T follicular helper cell (primary cell): ENCODE data around the gene CBLB.
A peak's percentile ranks its signal among the peaks of the same experiment; 100 is the strongest.

Experiments used
- DNase-seq: peaks from one replicate; pipeline ENCODE4 v3.0.0-alpha.2; 2020; ENCODE audit warnings: low read depth

Gene CBLB

DNA sequence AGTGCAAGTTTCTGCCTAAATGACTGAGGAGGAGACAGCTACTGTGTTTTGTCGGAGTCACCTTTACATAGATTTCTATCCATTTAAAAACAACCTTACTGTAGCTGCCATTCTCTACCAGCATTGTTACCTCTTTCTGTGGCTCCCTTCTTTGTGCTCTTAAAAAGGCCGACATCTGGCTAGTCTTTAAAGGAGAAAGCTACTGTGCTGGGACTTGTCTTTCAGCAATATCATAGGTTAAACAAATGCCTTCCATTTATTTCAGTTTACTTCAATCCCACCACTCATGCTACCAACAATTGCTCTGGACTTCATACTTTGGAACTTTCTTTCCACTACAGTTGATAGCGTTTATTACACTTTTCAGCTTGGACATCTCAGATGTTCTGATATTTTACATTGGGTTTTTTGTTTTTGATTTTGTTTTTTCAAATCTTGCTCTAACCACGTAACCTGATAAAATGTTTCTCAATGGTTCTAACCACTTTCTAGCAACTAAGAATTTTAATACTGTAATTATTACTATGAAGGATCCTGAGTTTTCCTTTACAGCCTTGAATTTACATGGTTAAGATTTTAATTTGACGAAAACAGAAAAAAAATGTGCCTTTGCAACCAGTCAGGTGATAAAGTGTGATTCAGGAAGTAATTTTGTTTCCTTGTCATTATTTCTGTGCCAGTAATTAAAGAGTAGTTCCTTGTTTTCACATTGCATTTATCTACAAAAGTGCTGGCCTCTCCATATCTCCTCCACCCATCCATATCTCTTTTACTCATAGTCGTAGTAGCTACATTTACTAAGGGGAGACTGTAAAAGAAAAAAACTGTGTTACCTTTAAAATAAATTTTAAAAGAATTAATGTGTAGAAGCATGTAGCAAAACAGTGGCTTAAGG is 1.3 kb upstream of the CBLB start:
- no peak for DNase-seq

DNA sequence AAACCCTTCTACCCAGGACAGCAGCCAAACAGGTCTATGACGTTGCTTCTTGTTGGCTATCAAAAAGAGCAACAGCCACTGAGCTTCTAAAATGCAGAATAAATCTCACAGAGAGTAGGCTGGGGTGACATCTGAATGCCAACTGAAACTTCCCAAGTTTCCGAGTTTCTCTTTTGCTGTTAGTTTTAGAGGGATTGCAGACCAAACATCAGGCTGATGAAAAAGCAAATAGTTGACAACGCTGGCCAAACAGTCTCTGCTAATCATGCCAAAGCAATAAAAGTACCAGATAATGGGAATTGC is 670 bp upstream of the CBLB start:
- DNase-seq, result no peak

DNA sequence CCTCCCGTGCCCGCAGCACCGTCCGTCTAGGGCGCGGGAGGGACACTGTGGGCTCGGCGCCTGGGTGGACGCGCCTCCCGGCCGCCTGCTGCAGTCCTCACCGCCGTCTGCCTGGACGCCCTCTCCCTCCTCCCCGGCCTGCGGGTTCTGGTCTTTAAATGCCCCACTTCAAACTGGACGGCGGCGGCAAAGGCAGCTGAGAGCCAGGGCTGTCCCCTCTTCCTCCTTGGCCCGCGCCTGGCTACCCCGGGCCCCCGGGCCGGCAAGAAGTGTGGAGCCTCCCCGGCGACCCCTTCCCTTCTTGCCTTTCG is 426 bp downstream of the CBLB start:
- DNase-seq, result peak; percentile 9

DNA sequence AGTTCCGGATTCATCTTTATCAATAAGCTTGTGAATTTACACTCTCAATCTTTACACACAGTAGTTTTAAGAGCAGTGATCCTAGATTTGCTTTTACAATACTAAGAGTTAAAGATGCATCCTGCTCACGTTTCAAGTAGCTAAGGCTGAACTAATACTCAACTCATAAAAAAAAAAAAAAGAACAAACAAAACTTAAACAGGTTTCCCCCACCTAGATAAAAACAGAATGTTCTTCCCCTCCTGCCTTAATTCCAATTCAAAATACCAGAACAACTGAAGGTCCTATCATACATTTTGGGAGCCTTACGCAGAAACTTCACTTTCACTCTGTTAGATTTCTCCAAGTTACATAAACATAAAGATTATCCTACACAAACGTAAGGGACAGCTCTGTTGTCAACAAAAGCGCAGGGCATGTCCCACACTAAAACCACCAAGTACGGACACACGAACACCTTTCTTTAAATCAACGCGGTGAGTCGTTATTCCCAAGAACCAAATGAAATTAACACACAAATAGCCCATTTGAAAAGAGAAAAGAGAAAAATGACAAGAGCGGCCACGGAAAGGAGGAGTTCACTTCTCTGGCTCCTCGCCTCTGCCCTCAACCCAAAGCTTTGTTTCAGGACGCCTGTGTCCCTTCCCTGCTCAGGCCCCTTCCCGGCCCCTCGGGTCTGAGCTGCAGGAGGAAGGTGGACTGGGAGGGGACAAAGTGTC is 941 bp downstream of the CBLB start:
- no peak for DNase-seq

DNA sequence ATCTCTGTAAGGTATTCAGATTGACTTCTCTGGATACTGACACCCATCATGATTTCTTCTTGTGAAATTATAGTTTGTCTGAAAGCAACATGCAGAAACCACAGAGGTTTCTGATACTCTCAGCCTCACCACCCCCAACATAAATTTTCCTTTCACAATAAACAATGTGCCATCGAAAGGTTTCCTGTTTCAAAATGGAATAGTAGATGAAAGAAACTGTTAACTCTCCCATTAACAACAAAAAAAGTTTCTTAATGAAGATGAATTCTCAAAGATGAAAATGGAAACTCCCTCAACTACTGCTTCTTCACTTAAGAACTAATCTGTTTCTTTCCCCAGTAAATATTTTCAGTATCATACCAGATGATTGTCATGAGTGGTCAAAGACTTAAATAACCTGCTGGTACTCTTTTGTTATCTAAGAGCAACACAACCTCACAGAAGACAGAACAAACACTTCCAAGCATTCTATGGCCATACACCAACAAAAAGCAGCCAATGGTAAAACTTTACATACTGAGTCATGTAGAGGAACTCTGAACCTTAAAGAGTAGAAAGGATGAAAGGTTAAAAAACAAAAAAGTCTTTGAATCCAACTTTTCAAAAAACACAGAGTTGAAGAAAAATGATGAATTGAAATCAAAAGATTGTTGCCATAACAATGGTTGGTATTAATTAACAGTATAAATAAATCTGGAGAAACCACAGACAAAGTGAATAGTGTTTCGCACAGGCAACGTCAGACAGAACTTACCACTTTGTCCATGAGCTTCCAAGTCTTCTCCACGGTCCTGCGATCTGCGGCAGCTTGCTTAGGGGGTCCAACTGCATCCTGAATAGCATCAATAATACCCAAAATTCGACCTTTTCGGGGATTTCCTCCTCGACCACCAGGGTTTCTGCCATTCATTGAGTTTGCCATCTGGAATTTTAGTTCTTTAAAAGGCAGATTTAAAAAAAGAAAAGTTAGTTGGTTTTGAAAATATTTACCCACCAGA is 1.9 kb downstream of the CBLB start:
- DNase-seq, result no peak

DNA sequence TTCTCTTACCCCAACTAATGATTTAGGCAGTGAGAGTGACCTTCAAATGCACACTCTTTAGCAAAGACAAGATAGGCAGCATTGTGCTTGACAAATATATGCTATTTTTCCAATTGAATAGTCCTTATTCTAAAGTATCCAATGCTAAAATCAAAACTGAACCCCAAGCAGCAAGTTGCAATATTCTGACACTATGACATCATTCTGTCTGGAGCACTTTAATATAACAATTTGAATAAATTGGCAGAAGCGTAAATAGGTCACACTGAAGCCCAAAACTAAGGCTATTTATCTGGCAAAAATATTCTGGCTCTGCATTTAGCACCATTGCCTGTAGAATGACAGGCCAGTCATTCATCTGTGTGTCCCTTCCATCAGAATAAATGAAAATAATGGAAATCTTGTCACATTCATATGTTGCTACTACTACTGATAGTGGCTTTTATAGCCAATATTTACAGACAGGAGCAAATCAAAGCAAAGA is 2.9 kb downstream of the CBLB start:
- DNase-seq, result no peak

DNA sequence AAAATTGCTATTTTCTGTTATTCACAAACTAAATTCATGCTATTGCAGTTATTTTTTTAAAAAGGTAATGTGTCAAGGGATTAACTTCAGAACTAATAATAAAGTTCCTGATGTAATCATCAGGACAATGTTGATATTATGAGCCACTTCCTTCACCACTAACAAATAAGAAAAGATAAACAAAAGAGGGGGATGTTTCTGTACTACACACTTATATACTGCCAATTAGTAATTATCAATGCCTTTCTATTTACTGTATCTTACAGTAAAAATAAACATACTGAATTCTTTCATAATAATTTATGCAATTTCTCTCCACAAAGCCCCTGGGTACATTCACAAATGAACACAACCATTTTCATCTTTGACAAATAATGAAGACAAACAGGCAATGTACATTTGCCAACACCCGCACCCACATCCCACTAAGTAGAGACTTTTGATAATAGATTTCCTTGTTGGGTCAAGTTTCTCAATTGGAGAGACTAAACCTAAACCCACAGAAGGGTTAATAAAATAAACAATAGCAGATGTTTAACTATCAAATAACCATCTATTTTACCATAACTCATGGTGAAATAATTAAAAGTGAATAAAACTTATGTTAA is 3.7 kb downstream of the CBLB start:
- DNase-seq, result no peak

DNA sequence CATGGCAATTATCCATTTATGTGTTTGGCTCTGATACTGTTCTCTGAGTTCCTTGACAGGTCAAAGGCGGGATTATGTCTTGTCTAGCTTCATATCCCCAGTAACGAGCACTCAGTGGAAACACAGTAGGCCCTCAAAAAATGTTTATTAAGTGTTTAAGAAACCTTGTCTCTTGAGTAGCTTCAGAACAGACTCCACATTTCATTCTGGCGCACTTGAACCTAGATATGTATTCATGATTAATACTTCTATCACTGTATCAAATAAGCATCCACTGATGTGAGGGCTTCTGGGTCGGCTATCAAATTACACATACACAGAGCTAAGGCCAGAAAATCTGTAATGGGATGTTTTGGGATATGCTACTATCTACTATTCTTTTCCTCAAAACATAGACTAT is 4.6 kb downstream of the CBLB start:
- no peak for DNase-seq

DNA sequence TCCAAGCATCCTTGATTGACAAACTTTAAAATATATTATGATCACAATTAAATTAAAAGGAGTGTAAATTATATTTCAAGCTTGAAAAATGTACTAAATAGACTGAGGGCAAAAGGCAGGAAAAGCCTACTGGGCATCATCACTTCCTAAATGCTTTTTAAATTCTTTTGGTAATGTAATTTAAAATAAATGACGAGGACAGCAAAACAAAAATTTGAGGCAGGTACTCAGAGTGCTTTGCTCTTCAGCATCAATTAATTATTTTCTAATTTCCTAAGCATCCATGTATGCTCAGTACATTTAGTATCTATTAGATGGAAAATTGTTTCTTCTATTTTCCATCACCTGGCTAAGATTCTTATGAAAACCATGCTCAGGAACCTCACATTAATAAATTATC is 5.2 kb downstream of the CBLB start:
- DNase-seq, result no peak

DNA sequence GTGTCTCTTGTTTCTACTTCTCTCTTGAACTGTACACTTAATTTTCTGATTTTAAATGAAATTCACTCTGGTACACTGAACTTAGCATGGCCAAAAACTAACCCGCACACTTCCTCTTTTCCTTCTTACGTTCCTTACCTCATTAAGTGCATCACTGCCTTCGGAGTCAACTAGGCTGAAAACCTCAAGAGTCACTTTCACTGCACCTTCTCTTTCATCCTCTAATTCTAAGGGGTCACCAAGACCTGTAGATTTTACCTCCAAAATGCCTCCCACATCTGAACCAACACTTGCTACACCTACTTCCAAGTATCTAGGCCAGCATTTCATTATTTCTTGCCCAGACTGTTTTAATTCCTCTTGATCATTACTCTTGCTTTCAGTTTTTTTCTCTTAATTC is 6.6 kb downstream of the CBLB start:
- DNase-seq, result no peak

DNA sequence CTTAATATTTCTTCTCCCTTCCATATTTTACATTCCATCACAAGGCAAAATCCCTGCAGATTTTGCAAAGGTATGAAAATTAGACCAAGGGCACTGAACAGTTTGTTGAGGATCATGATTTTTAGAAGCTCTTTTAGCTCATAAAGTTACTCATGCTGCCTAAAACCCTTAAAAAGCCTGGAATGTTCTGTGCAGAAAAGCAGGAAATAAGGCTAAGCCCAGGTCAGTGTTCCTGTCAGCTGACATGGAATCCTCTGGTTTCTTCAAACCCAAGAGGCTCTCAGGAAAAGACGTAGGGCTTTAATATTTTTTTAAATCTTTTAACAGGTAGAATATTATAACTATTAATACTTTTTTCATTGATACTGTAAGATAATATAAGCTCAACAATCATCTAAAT is 8.2 kb downstream of the CBLB start:
- no peak for DNase-seq

DNA sequence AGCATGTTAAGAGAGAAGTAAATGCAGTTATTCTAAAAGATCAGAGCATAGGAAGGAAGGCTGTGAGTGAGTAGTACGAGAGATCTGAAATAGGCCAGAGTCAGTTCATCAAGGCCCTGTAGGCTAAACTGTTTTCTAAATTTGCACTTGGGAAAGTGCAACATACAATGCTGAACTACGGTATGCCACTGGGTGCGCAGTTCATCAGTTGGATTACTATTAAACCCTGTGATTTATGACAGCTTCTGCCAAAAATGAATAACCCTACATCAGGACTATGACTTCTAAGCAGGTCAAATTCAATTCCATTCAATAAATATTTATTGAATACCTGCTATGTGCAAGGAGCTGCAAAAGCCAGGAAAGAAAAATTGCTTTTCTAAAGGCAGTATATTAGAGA is 10.8 kb downstream of the CBLB start:
- DNase-seq, result no peak

DNA sequence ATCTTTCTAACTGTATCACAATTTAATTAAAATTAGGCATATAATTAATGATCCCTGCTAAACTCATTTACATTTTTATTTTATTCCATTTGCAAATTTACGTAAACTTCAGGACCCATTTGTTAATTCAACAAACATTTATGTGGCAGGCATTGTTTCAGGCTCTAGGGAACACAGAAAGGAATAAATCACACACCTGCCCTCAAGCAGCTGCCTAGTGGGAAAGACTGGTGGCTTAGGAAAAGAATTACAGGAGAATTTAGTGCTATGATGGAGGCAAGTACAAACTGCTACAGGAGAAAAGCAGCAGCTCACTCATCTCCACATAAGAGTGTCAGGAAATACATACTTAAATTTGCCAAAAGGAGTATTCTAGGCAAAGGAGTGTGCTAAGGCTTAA is 11.2 kb downstream of the CBLB start:
- DNase-seq, result no peak

DNA sequence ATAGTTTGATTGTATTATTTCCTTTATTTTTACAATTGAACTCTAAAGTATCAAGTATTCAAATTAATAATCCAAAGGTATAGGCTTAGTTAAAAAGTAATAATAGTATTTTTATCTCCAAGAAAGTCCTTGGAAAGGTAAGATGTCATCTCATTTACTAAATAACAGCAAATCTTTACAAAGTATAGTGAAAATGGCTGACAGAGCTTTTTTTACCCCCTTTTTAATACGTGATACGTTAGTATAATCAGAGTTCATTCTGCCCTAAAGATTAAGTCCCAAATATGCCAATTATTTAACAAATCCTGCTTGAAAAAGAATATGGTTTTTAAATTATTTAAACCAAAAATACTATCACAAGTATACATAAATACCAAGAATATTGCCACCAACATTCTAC is 12.2 kb downstream of the CBLB start:
- no peak for DNase-seq

DNA sequence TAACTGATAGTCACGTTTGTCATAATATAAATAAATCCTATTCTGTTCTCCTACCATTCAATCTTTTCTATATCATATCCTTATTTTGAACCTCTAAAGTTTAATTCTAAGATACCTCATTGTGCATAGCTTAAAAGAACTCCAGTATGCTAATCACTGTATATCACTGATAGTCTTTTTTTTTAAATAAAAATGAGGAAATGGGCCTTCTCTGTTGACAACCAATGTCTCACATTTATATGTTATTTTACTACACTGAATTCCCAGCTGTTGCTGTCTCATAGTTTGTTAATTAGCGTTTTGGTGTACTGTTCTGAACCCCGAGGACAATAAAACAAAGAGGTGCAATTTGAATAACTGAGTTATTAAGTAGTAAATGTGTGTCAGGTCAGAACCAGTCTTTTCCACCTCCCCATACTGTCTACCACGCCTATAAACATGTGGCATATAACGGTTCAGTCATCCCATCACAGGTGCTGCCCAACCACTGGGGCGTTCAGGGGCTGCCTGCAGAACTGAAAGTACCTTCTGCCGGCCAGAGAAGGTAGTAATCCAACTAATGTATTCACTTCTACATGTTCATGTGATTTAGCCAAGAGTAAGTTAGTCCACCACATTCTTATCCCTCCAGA is 14.9 kb downstream of the CBLB start:
- no peak for DNase-seq

DNA sequence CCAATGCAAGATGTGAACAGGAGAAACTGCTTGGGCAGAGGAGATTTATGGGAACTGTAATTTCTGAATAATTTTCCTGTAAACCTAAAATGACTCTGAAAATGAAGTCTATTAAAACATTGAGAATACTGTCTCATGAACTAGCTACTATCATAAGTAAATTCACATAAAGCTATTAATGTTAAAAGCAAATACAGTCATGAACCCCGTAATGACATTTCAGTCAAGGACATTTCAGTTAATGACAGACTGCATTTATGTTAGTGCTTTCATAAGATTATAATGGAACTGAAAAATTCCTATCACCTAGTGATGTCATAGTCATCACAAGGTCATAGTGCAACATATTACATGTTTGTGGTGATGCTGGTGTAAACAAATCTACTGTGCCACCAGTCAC is 17.2 kb downstream of the CBLB start:
- no peak for DNase-seq

DNA sequence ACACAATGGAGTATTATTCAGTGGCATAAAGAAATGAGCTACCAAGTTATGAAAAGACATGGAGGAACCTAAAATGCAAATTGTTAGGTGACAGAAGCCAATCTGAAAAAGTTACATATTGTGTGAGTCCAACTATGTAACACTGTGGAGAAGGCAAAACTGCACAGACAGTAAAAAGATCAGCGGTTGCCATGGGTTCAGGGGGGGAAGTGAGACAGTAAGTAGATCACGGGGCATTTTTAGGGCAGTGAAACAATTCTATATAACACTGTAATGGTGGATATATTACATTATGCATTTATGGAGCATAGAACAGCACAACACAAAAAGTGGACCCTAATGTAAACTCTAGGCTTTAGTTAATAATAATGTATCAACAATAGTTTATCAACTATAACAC is 17.6 kb downstream of the CBLB start:
- no peak for DNase-seq

DNA sequence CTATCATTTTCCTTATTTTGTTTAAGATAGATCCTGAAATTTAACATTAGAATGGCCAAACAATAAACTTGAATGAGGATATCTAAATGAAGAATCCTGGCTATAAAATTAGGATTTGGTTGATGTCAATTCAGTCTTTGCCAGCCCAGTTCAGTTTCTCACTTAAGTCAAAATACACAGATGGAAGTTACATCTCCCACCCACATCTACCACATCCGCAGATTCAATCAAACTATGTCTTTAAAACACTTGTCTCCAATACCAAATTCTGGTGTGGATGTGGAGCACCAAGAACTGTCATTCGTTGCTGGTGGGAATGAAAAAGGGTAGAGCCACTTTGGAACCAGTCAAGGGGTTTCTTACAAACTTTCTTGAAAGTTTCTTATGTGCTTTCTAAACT is 18.2 kb downstream of the CBLB start:
- no peak for DNase-seq

DNA sequence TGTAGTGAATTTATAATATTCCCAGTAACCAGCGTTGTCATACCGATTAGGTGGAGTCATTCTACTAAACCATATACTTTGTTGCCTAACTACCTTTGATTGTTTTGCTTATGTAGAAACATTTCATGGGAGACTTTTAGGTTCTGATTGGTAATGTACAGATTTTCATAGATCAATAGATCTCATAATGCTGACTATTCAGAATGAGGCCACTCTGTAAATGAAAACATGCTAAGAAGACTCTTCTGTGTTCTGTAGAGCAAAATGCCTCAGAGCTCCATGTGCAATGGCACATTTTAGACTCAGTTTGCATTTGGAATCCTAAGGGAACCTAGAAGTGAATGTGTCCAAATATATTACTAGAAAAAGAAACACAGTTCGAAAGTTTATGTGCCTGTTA is 20.0 kb downstream of the CBLB start:
- DNase-seq, result no peak

DNA sequence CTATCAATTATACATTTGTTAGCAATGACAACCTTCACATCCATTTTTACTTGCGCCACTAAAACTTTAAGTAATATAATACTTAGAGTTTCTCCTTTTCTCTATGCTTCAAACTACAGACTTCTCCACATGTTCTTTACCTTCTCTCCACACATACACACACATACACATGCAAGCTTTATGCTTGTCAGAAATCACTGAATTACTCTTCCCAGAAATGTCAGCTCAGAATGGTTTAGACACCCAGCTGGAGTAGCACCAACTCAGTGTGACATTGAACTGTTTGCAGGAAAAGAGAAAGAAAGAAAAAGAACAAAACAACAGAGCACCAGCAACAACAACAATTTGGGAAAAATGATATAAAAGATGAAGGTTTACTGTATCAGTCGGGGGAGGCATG is 20.9 kb downstream of the CBLB start:
- DNase-seq, result no peak

DNA sequence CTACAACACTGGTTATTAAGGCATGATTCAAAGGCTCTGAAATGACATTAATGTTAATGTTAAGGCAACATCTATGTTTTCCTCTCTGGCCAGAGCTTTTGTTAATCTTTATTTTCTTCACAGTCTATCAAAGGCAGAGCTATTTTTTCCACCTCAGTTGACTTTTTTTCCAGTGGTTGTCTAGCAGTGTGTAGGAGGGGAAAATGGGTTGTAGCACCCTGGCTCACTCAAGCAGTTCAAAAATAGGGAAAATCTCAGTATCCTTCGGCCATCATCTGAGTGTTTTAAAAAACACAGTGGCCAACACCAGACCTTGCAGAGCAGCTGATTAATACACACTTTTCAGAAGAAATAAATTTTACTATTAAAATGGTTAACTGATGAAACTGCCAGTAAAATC is 21.4 kb downstream of the CBLB start:
- no peak for DNase-seq

DNA sequence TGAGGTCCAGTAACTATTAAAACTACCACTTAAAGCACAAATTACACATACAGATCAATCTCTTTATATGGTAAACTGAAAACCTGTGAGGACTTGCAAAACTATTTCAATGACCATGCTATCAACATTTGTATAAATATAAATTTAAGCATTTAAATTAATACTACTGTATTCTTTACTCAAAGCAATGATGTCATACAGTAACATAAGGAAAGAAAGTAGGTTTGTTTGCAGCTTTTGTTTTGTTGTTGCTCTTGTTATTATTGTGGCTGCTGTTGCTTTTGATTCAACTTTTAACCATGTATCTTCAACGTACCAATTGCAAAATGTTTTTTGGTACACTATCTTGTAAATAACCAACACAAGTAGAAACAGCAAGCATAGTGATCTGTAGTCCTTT is 22.0 kb downstream of the CBLB start:
- DNase-seq, result no peak
